Upper lobe of left lung (tissue), 4 donors: ENCODE data around the gene GARNL3.

ENCODE experiments used
- EP300 ChIP-seq, 4 donors: sonication (generic); formaldehyde crosslinking; IDR thresholded peaks; one replicate each; pipeline ENCODE4 v1.5.1; 2017; ENCODE audit warnings: antibody characterized with exemption in 4 of 4, control low read depth in 2 of 4
- POLR2A ChIP-seq, 4 donors: fragments of 450-650 bp; IDR thresholded peaks; one replicate each; pipeline ENCODE4 v1.5.1; 2016 to 2017; ENCODE audit warnings: antibody characterized with exemption in 4 of 4, mild to moderate bottlenecking in 2 of 4
- TF ChIP-seq, protein P1 (sequence below), 6 experiments: fragments of 450-650 bp in 4 of 6; fragments of 200-600 bp in 2 of 6; sonication (generic) in 2 of 6; IDR thresholded peaks; one replicate each; pipeline ENCODE4 v1.5.1; 2016 to 2019; ENCODE audit warnings: antibody characterized with exemption in 6 of 6

GRCh38 chr9:127281891-127282290, 17.3 kb downstream of the GARNL3 start:
- TF ChIP-seq EP300 (IDR thresholded peaks at IDR 0.05) (no peak), POLR2A (IDR thresholded peaks at IDR 0.05) (no peak)
- TF ChIP-seq, protein P1, sequence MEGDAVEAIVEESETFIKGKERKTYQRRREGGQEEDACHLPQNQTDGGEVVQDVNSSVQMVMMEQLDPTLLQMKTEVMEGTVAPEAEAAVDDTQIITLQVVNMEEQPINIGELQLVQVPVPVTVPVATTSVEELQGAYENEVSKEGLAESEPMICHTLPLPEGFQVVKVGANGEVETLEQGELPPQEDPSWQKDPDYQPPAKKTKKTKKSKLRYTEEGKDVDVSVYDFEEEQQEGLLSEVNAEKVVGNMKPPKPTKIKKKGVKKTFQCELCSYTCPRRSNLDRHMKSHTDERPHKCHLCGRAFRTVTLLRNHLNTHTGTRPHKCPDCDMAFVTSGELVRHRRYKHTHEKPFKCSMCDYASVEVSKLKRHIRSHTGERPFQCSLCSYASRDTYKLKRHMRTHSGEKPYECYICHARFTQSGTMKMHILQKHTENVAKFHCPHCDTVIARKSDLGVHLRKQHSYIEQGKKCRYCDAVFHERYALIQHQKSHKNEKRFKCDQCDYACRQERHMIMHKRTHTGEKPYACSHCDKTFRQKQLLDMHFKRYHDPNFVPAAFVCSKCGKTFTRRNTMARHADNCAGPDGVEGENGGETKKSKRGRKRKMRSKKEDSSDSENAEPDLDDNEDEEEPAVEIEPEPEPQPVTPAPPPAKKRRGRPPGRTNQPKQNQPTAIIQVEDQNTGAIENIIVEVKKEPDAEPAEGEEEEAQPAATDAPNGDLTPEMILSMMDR (IDR thresholded peaks at IDR 0.05), result no peak
